ENCODE data around the gene ZMAT3. TPM values are rescaled to one million over a fixed set of nuclear protein-coding genes. Genes with fewer than 3 reads are reported as not detected.
"Not testable (repeated sequence)": the region's sequence is repeated elsewhere in the genome, so short reads cannot be mapped to it uniquely, and the experiment has no call there.

Gene ZMAT3
- total and polyA plus RNA-seq, 4 experiments from 2014 or later, result 13.7 to 20.5 (median 19.3) TPM

DNA sequence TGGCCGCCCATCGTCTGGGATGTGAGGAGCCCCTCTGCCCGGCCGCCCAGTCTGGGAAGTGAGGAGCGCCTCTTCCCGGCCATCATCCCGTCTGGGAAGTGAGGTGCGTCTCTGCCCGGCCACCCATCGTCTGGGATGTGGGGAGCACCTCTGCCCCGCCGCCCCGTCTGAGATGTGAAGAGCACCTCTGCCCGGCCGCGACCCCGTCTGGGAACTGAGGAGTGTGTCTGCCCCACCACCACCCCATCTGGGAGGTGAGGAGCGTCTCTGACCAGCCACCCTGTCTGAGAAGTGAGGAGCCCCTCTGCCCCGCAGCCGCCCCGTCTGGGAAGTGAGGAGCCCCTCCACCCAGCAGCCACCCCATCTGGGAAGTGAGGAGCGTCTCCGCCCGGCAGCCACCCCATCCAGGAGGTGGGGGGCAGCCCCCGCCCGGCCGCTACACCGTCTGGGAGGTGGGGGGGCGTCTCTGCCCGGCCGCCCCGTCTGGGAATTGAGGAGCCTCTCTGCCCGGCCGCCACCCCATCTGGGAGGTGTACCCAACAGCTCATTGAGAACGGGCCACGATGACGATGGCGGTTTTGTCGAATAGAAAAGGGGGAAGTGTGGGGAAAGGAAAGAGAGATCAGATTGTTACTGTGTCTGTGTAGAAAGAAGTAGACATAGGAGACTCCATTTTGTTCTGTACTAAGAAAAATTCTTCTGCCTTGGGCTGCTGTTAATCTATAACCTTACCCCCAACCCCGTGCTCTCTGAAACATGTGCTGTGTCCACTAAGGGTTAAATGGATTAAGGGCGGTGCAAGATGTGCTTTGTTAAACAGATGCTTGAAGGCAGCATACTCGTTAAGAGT is 38.9 kb downstream of the ZMAT3 start:
- DNase-seq; H3K27ac ChIP-seq (ENCODE audit: low read depth, low read length); POLR2A ChIA-PET (ENCODE audit: partially characterized antibody); H3K36me3 ChIP-seq (ENCODE audit: insufficient read depth, low read length); H3K9me3 Mint-ChIP-seq; H3K36me3 Mint-ChIP-seq; intact Hi-C loops (cut with micrococcal nuclease); H3K4me3 Mint-ChIP-seq; H3K4me3 ChIP-seq (ENCODE audit: low read length in 2 of 2); CTCF ChIA-PET (ENCODE audit: partially characterized antibody); H3K27me3 ChIP-seq (ENCODE audit: insufficient read depth, low read length); H3K27me3 Mint-ChIP-seq; H3K9me3 ChIP-seq (ENCODE audit: control insufficient read depth in 1 of 2, low read length in 2 of 2): not testable (repeated sequence)
- peaks cover 10 to 12% (median 11%) of the 10 kb centered on the region in 4 donors for H3K4me1 Mint-ChIP-seq
- peak overlapping the region in 1 of 7 donors; percentile 59 for H3K27ac Mint-ChIP-seq
- H3K4me1 ChIP-seq (ENCODE audit: insufficient read depth, low read length), result peaks cover 36% of the 10 kb centered on the region

DNA sequence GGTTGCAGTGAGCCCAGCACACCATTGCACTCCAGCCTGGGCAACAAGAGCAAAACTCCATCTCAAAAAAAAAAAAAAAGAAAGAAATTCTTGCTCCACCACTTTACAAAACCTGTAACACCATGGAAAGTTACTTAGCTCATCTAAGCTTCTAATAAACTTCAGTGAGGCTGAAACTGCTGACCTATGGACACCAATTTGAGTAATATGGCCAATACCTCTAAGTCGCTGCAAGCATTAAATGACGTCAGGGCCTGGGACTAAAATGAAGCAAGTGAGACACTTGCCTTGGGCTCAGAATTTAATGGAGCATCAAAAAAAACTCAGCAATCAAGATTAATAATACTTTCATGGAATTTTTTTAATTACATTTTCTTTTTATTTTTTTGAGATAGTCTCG is 42.5 kb downstream of the ZMAT3 start:
- Histone ChIP-seq H3K4me1 (ENCODE audit: insufficient read depth, low read length) (peaks cover 11% of the 10 kb centered on the region), H3K27me3 (ENCODE audit: insufficient read depth, low read length) (no peaks in the 10 kb centered on the region), H3K36me3 (ENCODE audit: insufficient read depth, low read length) (no peaks in the 10 kb centered on the region), H3K9me3 (ENCODE audit: control insufficient read depth in 1 of 2, low read length in 2 of 2) (no peaks in the 10 kb centered on the region), H3K27ac (ENCODE audit: low read depth, low read length) (no peak overlapping the region), H3K4me3 (ENCODE audit: low read length in 2 of 2) (no peak overlapping the region)
- Mint-ChIP-seq H3K36me3 (peaks cover 9 to 19% of the 10 kb centered on the region in 2 donors), H3K27me3 (no peaks in the 10 kb centered on the region), H3K4me3 (no peak overlapping the region), H3K4me1 (peaks cover 4 to 17% (median 15%) of the 10 kb centered on the region in 4 donors), H3K9me3 (no peaks in the 10 kb centered on the region), H3K27ac (no peak overlapping the region)
- ChIA-PET POLR2A (ENCODE audit: partially characterized antibody) (interaction anchor here (1.2 to 2.1 kb wide), 3 partner anchors 8 to 42 kb away, joined by 3 to 11 read pairs (median 5); partner anchors contain the start of gene ZMAT3), CTCF (ENCODE audit: partially characterized antibody) (interaction anchor here (4.3 kb wide), 1 partner anchor 13 kb away, joined by 22 read pairs; no protein-coding TSS in a partner anchor)
- intact Hi-C loops (cut with micrococcal nuclease), result no loop called here
- DNase-seq, result no peak

DNA sequence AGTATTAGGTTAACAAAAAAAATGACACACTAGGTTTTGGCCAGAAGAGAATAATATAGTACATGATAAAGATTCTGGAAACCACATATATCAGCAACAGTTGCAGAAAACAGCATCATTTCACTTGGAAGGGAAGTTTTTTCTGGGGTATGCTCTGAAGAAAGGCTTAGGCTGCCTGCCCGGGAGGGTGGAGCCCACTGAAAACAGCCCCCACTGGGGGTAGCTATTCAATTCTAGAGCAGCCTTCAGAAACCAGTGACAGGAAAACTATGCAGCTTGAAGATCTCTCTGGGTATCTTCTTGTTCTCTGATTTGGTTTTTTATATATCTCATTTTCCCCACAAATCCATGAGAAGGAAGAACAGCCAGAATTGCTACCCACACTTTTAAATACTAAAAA is 43.2 kb downstream of the ZMAT3 start:
- CTCF ChIA-PET (ENCODE audit: partially characterized antibody), result interaction anchor here (0.8 to 4.3 kb wide), 2 partner anchors 13 to 287 kb away, joined by 3 to 22 read pairs; no protein-coding TSS in a partner anchor
- no peak overlapping the region for H3K4me3 ChIP-seq (ENCODE audit: low read length in 2 of 2)
- peaks cover 4 to 17% (median 15%) of the 10 kb centered on the region in 4 donors for H3K4me1 Mint-ChIP-seq
- H3K9me3 ChIP-seq (ENCODE audit: control insufficient read depth in 1 of 2, low read length in 2 of 2), result no peaks in the 10 kb centered on the region
- POLR2A ChIA-PET (ENCODE audit: partially characterized antibody), result interaction anchor here (1.2 to 2.1 kb wide), 3 partner anchors 9 to 43 kb away, joined by 3 to 11 read pairs (median 5); partner anchors contain the start of gene ZMAT3
- no peak overlapping the region for H3K4me3 Mint-ChIP-seq
- H3K9me3 Mint-ChIP-seq, result no peaks in the 10 kb centered on the region
- H3K27me3 Mint-ChIP-seq, result no peaks in the 10 kb centered on the region
- no peaks in the 10 kb centered on the region for H3K27me3 ChIP-seq (ENCODE audit: insufficient read depth, low read length)
- H3K27ac ChIP-seq (ENCODE audit: low read depth, low read length), result no peak overlapping the region
- peak overlapping the region in 3 of 7 donors; percentile 7 to 68 (median 60) for H3K27ac Mint-ChIP-seq
- H3K36me3 Mint-ChIP-seq, result peaks cover 9 to 21% of the 10 kb centered on the region in 2 donors
- intact Hi-C loops (cut with micrococcal nuclease), result no loop called here
- H3K36me3 ChIP-seq (ENCODE audit: insufficient read depth, low read length), result no peaks in the 10 kb centered on the region
- peaks cover 11% of the 10 kb centered on the region for H3K4me1 ChIP-seq (ENCODE audit: insufficient read depth, low read length)
- no peak for DNase-seq

DNA sequence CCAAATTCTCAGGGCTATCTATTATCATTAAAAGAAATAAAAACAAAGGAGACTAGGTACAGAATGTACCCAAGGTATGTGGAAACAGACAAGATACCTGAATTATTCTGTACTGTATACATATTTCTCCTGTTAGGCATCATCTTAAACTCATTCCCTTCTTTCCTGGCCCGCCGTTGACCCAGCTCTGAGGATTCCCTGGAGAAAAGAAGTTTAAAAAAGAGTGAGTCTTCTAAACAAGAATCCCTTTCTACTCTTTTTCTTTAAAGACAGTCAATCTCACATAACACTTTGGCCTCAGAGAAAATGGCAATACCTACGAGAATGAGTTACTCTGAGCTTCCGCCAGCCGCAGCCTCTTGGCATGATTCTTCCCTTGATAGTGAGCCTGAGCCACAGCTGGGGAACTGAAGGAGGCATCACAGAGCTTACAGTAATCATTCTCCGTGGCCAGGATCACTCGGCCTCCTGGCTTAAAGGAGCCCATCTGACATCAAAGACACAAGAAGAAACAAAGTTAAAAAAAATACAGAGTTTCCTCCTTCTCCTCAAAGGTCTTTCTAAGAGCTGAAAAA is 44.2 kb downstream of the ZMAT3 start:
- H3K4me3 Mint-ChIP-seq, result peak overlapping the region in 5 of 8 donors; percentile 1 to 44 (median 33)
- POLR2A ChIA-PET (ENCODE audit: partially characterized antibody), result interaction anchor here (1.4 to 2.1 kb wide), 2 partner anchors 10 to 44 kb away, joined by 5 to 11 read pairs; partner anchors contain the start of gene ZMAT3
- DNase-seq, result no peak

DNA sequence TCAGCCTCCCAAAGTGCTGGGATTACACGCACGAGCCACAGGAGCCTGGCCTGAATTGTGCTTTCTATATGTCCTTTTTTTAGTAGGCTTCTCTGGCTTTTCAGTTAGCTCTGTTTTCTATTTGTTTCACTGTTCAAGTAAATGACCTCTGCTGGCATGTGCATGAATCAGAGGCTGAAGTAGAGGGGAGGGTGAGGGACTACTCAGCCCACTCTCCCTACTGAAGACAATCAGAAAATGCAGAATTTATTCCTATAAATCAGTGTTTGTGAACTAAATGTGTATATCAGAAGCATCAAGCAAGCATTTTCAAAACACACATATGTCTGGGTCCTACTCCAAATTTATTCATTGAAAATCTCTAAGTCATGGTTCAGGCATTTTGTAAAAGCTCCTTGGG is 45.0 kb downstream of the ZMAT3 start:
- peaks cover 4 to 18% (median 17%) of the 10 kb centered on the region in 4 donors for H3K4me1 Mint-ChIP-seq
- POLR2A ChIA-PET (ENCODE audit: partially characterized antibody), result no interaction called here
- H3K27ac Mint-ChIP-seq, result peak overlapping the region in 2 of 7 donors; percentile 31 to 55

More for the DNA sequence above, 44.2 kb downstream of the ZMAT3 start:
- H3K4me3 ChIP-seq (ENCODE audit: low read length in 2 of 2), result no peak overlapping the region
- H3K27me3 ChIP-seq (ENCODE audit: insufficient read depth, low read length), result no peaks in the 10 kb centered on the region
- CTCF ChIA-PET (ENCODE audit: partially characterized antibody), result interaction anchor here (0.6 to 4.3 kb wide), 7 partner anchors 10 to 530 kb away, joined by 3 to 22 read pairs (median 3); partner anchors contain the start of gene ZMAT3
- no peaks in the 10 kb centered on the region for H3K9me3 Mint-ChIP-seq
- intact Hi-C loops (cut with micrococcal nuclease), result no loop called here
- no peaks in the 10 kb centered on the region for H3K36me3 ChIP-seq (ENCODE audit: insufficient read depth, low read length)
- H3K4me1 Mint-ChIP-seq, result peaks cover 4 to 17% (median 15%) of the 10 kb centered on the region in 4 donors
- H3K27ac Mint-ChIP-seq, result peak overlapping the region in 6 of 7 donors; percentile 53 to 90 (median 74)
- no peak overlapping the region for H3K27ac ChIP-seq (ENCODE audit: low read depth, low read length)
- H3K4me1 ChIP-seq (ENCODE audit: insufficient read depth, low read length), result peaks cover 11% of the 10 kb centered on the region
- H3K9me3 ChIP-seq (ENCODE audit: control insufficient read depth in 1 of 2, low read length in 2 of 2), result no peaks in the 10 kb centered on the region
- H3K36me3 Mint-ChIP-seq, result peaks cover 9 to 21% of the 10 kb centered on the region in 2 donors
- no peaks in the 10 kb centered on the region for H3K27me3 Mint-ChIP-seq

DNA sequence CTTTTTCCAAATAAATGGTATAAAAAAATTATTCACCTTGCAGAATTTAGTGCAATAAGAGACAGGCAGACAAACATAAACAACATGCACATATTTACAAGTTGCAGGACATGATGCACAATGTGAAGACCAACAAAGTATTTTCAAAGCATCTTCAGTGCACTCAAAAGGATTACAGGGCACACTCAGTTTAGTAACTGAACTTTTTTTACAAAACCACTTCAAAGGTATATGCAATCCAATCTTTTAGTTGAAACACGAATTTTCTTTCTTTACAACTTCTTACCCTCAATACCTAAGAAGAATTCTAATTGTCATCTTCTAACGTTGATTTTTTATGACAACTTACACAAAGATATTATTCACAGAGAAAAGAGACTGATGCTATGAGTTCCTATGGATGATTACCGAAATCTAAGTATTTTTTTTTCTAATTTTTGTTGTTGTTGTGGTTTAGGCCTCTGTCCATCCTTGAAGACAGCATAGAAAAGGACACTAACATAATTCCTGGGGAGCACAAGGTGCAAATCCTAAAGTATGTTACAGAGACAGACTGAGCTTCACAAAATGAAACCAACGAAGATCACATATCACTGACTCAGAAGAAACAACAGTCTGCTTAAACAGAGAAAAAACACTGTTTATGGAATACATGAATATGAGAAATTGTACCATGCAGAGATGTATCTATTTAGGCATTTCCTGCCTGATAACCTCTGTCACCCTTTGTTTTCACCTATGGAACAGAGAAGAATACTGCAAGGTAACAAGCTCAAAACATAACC is 50.3 kb downstream of the ZMAT3 start:
- H3K27ac Mint-ChIP-seq, result peak overlapping the region; percentile 54 to 77 (median 59)

More for the DNA sequence above, 45.0 kb downstream of the ZMAT3 start:
- H3K4me3 Mint-ChIP-seq, result no peak overlapping the region
- Histone ChIP-seq H3K27ac (ENCODE audit: low read depth, low read length) (no peak overlapping the region), H3K27me3 (ENCODE audit: insufficient read depth, low read length) (no peaks in the 10 kb centered on the region), H3K4me1 (ENCODE audit: insufficient read depth, low read length) (peaks cover 16% of the 10 kb centered on the region), H3K36me3 (ENCODE audit: insufficient read depth, low read length) (no peaks in the 10 kb centered on the region), H3K4me3 (ENCODE audit: low read length in 2 of 2) (no peak overlapping the region), H3K9me3 (ENCODE audit: control insufficient read depth in 1 of 2, low read length in 2 of 2) (no peaks in the 10 kb centered on the region)
- H3K36me3 Mint-ChIP-seq, result peaks cover 9 to 21% of the 10 kb centered on the region in 2 donors
- no peaks in the 10 kb centered on the region for H3K9me3 Mint-ChIP-seq
- intact Hi-C loops (cut with micrococcal nuclease), result no loop called here
- CTCF ChIA-PET (ENCODE audit: partially characterized antibody), result interaction anchor here (1.1 to 4.3 kb wide), 4 partner anchors 11 to 531 kb away, joined by 3 to 22 read pairs (median 4); partner anchors contain the start of gene ZMAT3
- no peak for DNase-seq
- H3K27me3 Mint-ChIP-seq, result no peaks in the 10 kb centered on the region

More for the DNA sequence above, 50.3 kb downstream of the ZMAT3 start:
- H3K4me1 Mint-ChIP-seq, result peaks cover 18 to 33% (median 31%) of the 10 kb centered on the region in 4 donors
- peak overlapping the region in 7 of 8 donors; percentile 38 to 74 (median 56) for H3K4me3 Mint-ChIP-seq
- H3K9me3 Mint-ChIP-seq, result no peaks in the 10 kb centered on the region
- intact Hi-C loops (cut with micrococcal nuclease), result no loop called here
- ChIA-PET CTCF (ENCODE audit: partially characterized antibody) (interaction anchor here (1.0 kb wide), 1 partner anchor 301 kb away, joined by 3 read pairs; no protein-coding TSS in a partner anchor), POLR2A (ENCODE audit: partially characterized antibody) (interaction anchor here (0.6 to 2.7 kb wide), 3 partner anchors 16 to 126 kb away, joined by 3 to 7 read pairs (median 6); partner anchors contain the start of gene PIK3CA)
- Histone ChIP-seq H3K27me3 (ENCODE audit: insufficient read depth, low read length) (no peaks in the 10 kb centered on the region), H3K4me1 (ENCODE audit: insufficient read depth, low read length) (peaks cover 31% of the 10 kb centered on the region), H3K27ac (ENCODE audit: low read depth, low read length) (no peak overlapping the region), H3K9me3 (ENCODE audit: control insufficient read depth in 1 of 2, low read length in 2 of 2) (no peaks in the 10 kb centered on the region), H3K4me3 (ENCODE audit: low read length in 2 of 2) (peak overlapping the region in 1 of 2 donors; percentile 2), H3K36me3 (ENCODE audit: insufficient read depth, low read length) (no peaks in the 10 kb centered on the region)
- H3K27me3 Mint-ChIP-seq, result no peaks in the 10 kb centered on the region
- H3K36me3 Mint-ChIP-seq, result peaks cover 0 to 6% of the 10 kb centered on the region in 2 donors
- DNase-seq, result no peak
